Activated T-helper 1 cell treated with Interleukin-2 at 50 U/mL for 16 hours (primary cell): Measurements from ENCODE around the gene ZNF57.
"Not testable (repeated sequence)": the region's sequence is repeated elsewhere in the genome, so short reads cannot be mapped to it uniquely, and the experiment has no call there.

Experiments
- DNase-seq: peaks from one replicate; pipeline ENCODE4 v3.0.0-alpha.2; 2020; ENCODE audit warnings: low read depth

ZNF57 gene

DNA sequence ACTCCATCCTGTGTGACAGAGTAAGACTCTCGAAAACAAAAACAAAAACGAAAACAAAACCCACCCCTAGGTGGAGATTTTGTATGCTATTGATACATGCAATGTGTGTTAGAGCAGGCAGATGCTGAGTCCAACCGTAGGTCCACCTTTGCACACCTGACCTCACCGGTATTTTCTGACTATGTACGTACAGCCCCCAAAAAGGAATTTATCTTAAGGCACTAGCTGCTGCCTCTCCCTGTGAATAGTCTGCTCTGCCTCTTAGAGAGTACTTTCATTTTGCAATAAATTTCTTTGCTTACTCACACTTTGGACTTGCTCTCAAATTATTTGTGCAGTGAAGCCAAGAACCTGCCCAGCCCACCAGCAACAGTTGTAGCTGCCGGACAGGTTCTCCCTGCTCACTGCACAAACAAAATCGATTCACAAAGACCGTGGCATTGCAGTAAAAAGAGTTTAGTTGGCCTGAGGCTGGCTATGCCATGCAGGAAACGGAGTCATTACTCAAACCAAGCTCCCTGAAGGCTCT is 52.3 kb downstream of the ZNF57 start:
- DNase-seq = no peak

DNA sequence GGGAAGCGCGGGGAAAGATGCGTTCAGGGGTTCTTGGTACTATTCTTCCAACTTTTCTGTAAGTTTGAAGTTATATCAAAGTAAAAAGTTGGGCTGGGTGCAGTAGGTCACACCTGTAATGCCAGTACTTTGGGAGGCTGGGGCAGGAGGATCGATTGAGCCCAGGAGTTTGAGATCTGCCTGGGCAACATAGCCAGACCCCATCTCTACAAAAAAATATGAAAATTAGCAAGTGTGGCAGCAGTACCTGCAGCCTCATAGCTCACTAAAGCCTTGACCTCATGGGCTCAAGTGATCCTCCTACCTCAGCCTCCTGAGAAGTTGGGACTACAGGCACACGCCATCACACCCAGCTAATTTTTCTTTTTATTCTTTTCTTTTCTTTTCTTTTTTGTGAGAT is 56.4 kb downstream of the ZNF57 start:
- DNase-seq = no peak

DNA sequence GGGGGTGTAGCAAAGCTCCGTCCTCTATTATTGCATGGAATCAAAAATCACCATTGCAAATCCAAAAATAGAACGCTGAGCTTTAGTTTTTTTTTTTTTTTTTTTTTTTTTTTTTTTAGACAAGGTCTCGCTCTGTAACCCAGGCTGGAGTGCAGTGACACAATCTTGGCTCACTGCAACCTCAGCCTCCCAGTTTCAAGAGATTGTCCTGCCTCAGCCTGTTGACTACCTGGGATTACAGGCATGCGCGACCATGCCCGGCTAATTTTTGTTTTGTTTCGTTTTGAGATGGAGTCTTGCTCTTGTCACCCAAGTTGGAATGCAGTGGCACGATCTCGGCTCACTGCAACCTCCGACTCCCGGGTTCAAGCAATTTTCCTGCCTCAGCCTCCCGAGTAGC is 59.4 kb downstream of the ZNF57 start:
- no peak for DNase-seq

DNA sequence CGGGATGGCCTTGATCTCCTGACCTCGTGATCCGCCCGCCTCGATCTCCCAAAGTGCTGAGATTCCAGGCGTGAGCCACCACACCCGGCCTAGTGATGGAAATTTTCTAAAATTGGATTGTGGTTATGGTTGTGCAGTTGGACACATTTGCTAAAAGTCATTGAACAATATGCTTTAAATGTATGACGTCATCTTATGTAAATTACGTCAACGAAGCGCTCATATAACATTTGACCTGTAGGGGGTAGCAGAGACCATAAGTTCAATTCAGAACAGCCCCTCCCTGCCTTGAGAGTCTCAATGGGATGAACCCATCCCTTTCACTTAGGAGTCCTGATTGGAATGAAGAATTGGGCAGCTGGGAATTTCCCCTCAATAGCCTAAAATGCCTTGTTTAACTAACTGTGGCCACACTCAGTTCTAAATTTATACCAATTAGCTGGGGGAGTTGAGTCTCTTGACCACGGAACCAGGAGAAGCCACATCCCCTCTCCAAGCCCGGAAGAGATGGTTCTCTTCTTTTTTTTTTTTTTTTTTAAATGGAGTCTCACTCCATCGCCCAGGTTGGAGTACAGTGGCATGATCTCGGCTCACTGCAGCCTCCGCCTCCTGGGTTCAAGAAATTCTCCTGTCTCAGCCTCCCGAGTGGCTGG is 61.4 kb downstream of the ZNF57 start:
- DNase-seq = no peak

DNA sequence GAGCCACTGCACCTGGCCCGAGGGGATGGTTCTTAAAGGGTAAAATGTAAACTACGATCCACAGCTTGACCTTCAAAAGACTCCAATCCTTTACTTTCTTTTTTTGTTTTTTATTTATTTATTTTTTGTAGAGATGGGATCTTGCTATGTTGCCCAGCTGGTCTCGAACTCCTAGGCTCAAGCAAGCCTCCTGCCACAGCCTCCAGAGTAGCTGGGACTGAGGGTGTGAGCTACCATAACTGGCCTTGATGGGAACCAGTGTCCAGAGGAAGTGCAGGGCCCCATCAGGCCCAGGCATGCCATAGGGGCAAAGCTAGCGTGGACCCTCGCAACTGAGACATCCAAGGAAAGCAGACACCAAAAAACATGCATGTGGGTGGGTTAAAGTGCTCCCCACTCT is 62.4 kb downstream of the ZNF57 start:
- no peak for DNase-seq

DNA sequence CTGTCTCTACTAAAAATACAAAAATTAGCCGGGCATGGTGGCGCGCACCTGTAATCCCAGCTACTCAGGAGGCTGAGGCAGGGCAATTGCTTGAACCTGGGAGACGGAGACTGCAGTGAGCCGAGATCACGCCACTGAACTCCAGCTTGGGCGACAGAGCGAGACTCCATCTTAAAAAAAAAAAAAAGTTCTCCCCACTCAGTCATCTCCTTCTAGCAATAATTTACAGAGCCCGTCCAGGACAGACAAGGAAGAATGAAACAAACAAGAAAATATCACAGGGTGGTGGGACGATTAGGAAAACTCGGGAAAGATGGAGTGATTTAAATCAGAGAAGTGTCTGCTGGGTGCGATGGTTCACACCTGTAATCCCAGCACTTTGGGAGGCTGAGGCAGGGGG is 62.9 kb downstream of the ZNF57 start:
- not testable (repeated sequence) for DNase-seq

DNA sequence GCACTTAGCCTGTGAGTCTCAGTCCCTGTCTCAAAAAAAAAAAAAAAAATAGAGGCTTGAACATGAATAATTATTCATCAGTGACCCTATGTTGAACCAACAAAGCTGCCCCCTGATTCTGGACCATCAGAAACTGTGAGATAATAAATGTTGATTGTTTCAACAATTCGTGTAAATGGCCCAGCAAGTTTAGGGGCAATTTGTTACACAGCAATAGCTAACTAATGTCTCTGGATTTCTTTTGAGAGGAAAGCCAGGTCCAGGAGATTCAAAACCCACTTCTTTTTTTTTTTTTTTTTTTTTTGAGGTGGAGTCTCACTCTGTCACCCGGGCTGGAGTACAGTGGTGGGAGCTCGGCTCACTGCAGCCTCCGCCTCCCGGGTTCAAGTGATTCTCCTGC is 64.1 kb downstream of the ZNF57 start:
- DNase-seq = no peak

DNA sequence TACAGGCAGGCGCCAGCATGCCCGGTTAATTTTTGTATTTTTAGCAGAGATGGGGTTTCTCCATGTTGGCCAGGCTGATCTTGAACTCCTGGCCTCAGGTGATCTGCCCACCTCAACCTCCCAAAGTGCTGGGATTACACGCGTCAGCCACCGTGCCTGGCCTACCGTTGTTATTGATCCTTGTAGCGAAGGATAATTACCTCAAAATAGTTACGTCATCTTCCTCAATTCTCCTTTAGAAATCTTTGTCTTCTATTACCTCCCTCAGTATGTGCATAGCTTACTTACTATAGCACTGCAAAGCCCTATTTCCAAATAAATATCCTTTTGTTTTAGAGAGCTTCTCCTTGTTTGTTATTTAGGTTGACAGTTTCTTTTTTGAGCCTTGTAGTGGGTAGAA is 67.2 kb downstream of the ZNF57 start:
- no peak for DNase-seq
